Measurements from ENCODE around the gene C3orf49.

DNA sequence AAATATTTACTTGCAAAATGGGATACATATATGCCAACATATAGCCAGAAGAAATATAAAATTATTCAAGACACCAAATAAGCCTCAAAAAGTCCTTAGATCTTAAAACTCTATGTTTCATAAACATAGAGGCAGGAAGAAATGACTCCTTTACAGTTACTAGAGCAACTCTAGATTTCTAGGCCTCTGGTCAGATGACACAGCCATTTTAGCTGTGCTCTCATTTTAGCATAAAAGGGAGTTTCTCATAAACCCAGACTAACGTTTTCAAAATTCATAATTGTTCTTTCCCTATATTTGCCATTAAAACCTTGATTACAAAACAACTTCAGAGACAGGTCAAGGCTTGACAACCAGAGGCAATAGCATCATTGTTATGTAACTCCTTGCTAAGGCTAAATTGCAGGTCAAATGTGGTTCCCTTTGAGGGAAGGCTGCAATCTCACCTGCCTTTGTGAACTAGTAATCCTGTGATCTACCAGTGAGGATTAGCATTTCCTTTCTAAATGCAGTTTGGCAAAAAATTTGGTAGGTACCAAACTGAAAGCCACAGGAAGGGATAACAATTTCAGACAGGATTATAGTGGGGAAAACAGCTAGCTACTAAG is 36.3 kb downstream of the C3orf49 start:
- TF ChIP-seq EZH2 (IDR thresholded peaks at IDR 0.05) (no peak), EZH2phosphoT487 (IDR thresholded peaks at IDR 0.05) (no peak)
- TF ChIP-seq, protein P1, sequence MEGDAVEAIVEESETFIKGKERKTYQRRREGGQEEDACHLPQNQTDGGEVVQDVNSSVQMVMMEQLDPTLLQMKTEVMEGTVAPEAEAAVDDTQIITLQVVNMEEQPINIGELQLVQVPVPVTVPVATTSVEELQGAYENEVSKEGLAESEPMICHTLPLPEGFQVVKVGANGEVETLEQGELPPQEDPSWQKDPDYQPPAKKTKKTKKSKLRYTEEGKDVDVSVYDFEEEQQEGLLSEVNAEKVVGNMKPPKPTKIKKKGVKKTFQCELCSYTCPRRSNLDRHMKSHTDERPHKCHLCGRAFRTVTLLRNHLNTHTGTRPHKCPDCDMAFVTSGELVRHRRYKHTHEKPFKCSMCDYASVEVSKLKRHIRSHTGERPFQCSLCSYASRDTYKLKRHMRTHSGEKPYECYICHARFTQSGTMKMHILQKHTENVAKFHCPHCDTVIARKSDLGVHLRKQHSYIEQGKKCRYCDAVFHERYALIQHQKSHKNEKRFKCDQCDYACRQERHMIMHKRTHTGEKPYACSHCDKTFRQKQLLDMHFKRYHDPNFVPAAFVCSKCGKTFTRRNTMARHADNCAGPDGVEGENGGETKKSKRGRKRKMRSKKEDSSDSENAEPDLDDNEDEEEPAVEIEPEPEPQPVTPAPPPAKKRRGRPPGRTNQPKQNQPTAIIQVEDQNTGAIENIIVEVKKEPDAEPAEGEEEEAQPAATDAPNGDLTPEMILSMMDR (IDR thresholded peaks at IDR 0.05), result no peak
